HUES6 (cell line): Measurements from ENCODE around the gene NOX3.
"Not testable (repeated sequence)": the region's sequence is repeated elsewhere in the genome, so short reads cannot be mapped to it uniquely, and the experiment has no call there.

Source experiments
- H3K27ac ChIP-seq: 2 replicates; pipeline ENCODE4 v1.7.0; 2013; ENCODE audit warnings: low read depth, mild to moderate bottlenecking, low read length, inconsistent platforms
- H3K27me3 ChIP-seq: 2 replicates; pipeline ENCODE4 v1.6.1; 2013; ENCODE audit warnings: low read length; ENCODE audit not compliant: control insufficient read depth, insufficient read depth
- H3K36me3 ChIP-seq: 2 replicates; pipeline ENCODE4 v1.6.1; 2013; ENCODE audit warnings: low read length; ENCODE audit not compliant: control insufficient read depth, insufficient read depth
- H3K4me1 ChIP-seq: 2 replicates; pipeline ENCODE4 v1.6.1; 2013; ENCODE audit warnings: low read length; ENCODE audit not compliant: control insufficient read depth, insufficient read depth
- H3K4me3 ChIP-seq: 2 replicates; pipeline ENCODE4 v1.5.1; 2013; ENCODE audit warnings: low read depth, low read length
- H3K9ac ChIP-seq: one replicate; pipeline ENCODE4 v1.6.1; 2013; ENCODE audit warnings: mild to moderate bottlenecking, low read length
- H3K9me3 ChIP-seq: 2 replicates; pipeline ENCODE4 v1.6.1; 2013; ENCODE audit warnings: low read depth, low read length; ENCODE audit not compliant: control insufficient read depth, insufficient read depth

NOX3 gene

GRCh38 chr6:155491421-155491820, 35.8 kb upstream of the NOX3 start:
- H3K36me3 ChIP-seq = no peaks in the 10 kb centered on the region
- peaks cover 15% of the 10 kb centered on the region for H3K4me1 ChIP-seq
- H3K9me3 ChIP-seq = peaks cover 11% of the 10 kb centered on the region
- no peaks in the 10 kb centered on the region for H3K27me3 ChIP-seq
- no peak overlapping the region for H3K9ac ChIP-seq
- no peak overlapping the region for H3K4me3 ChIP-seq
- no peak overlapping the region for H3K27ac ChIP-seq

- not testable (repeated sequence) for H3K27me3 ChIP-seq, H3K4me3 ChIP-seq, H3K9ac ChIP-seq, H3K36me3 ChIP-seq, H3K27ac ChIP-seq, H3K4me1 ChIP-seq
- H3K9me3 ChIP-seq = peaks cover 11% of the 10 kb centered on the region
These were observed 32.6 kb upstream of the NOX3 start for GRCh38 chr6:155488197-155488596.

- H3K27ac ChIP-seq = no peak overlapping the region
- no peaks in the 10 kb centered on the region for H3K4me1 ChIP-seq
- no peaks in the 10 kb centered on the region for H3K27me3 ChIP-seq
- H3K9me3 ChIP-seq = peaks cover 6% of the 10 kb centered on the region
- no peak overlapping the region for H3K4me3 ChIP-seq
- H3K36me3 ChIP-seq = no peaks in the 10 kb centered on the region
- no peak overlapping the region for H3K9ac ChIP-seq
These were observed 31.9 kb upstream of the NOX3 start for GRCh38 chr6:155487371-155488130.

GRCh38 chr6:155486721-155487294, 31.2 kb upstream of the NOX3 start:
- Histone ChIP-seq H3K36me3 (no peaks in the 10 kb centered on the region), H3K4me3 (no peak overlapping the region), H3K9ac (no peak overlapping the region), H3K27me3 (no peaks in the 10 kb centered on the region), H3K9me3 (no peaks in the 10 kb centered on the region), H3K4me1 (no peaks in the 10 kb centered on the region), H3K27ac (no peak overlapping the region)

- Histone ChIP-seq H3K36me3 (no peaks in the 10 kb centered on the region), H3K9ac (no peak overlapping the region)
These were observed 30.1 kb upstream of the NOX3 start for GRCh38 chr6:155485756-155486155.

GRCh38 chr6:155483858-155484257, 28.2 kb upstream of the NOX3 start:
- no peaks in the 10 kb centered on the region for H3K9me3 ChIP-seq
- H3K4me3 ChIP-seq = no peak overlapping the region
- H3K4me1 ChIP-seq = no peaks in the 10 kb centered on the region

More at GRCh38 chr6:155485756-155486155, 30.1 kb upstream of the NOX3 start:
- Histone ChIP-seq H3K4me3 (no peak overlapping the region), H3K27me3 (no peaks in the 10 kb centered on the region), H3K27ac (no peak overlapping the region), H3K9me3 (no peaks in the 10 kb centered on the region), H3K4me1 (no peaks in the 10 kb centered on the region)

GRCh38 chr6:155481215-155481614, 25.6 kb upstream of the NOX3 start:
- Histone ChIP-seq H3K27ac (no peak overlapping the region), H3K4me1 (no peaks in the 10 kb centered on the region), H3K9ac (no peak overlapping the region), H3K27me3 (no peaks in the 10 kb centered on the region), H3K36me3 (no peaks in the 10 kb centered on the region), H3K4me3 (no peak overlapping the region), H3K9me3 (no peaks in the 10 kb centered on the region)

More at GRCh38 chr6:155483858-155484257, 28.2 kb upstream of the NOX3 start:
- Histone ChIP-seq H3K36me3 (no peaks in the 10 kb centered on the region), H3K27ac (no peak overlapping the region), H3K27me3 (no peaks in the 10 kb centered on the region), H3K9ac (no peak overlapping the region)

- Histone ChIP-seq H3K4me3 (no peak overlapping the region), H3K27ac (no peak overlapping the region), H3K27me3 (no peaks in the 10 kb centered on the region), H3K9me3 (peaks cover 9% of the 10 kb centered on the region), H3K9ac (no peak overlapping the region), H3K36me3 (no peaks in the 10 kb centered on the region), H3K4me1 (no peaks in the 10 kb centered on the region)
These were observed 18.1 kb upstream of the NOX3 start for GRCh38 chr6:155473741-155474140.

- H3K4me1 ChIP-seq = no peaks in the 10 kb centered on the region
These were observed 17.2 kb upstream of the NOX3 start for GRCh38 chr6:155472886-155473285.

GRCh38 chr6:155470979-155471616, 15.5 kb upstream of the NOX3 start:
- H3K27me3 ChIP-seq, H3K4me1 ChIP-seq, H3K27ac ChIP-seq, H3K4me3 ChIP-seq, H3K9ac ChIP-seq, H3K36me3 ChIP-seq: not testable (repeated sequence)
- H3K9me3 ChIP-seq = peaks cover 17% of the 10 kb centered on the region

More at GRCh38 chr6:155472886-155473285, 17.2 kb upstream of the NOX3 start:
- no peak overlapping the region for H3K27ac ChIP-seq
- no peaks in the 10 kb centered on the region for H3K36me3 ChIP-seq
- H3K9ac ChIP-seq = no peak overlapping the region
- no peak overlapping the region for H3K4me3 ChIP-seq
- no peaks in the 10 kb centered on the region for H3K27me3 ChIP-seq
- H3K9me3 ChIP-seq = peaks cover 15% of the 10 kb centered on the region

GRCh38 chr6:155468543-155468942, 12.9 kb upstream of the NOX3 start:
- not testable (repeated sequence) for H3K27me3 ChIP-seq, H3K4me1 ChIP-seq, H3K4me3 ChIP-seq, H3K36me3 ChIP-seq, H3K27ac ChIP-seq, H3K9ac ChIP-seq
- H3K9me3 ChIP-seq = peaks cover 28% of the 10 kb centered on the region
